GM18870 (cell line): Measurements from ENCODE around the gene AUTS2.

Source experiments
- ATAC-seq: cut with Tn5 transposase; IDR thresholded peaks from one replicate; pipeline ENCODE4 v1.9.1; 2021; ENCODE audit warnings: moderate library complexity; ENCODE audit not compliant: unreplicated experiment

Gene AUTS2

GRCh38 chr7:70684173-70684572 lies 1085.9 kb downstream of the AUTS2 start:
- no peak for ATAC-seq

GRCh38 chr7:70693321-70693685 lies 1095.0 kb downstream of the AUTS2 start:
- ATAC-seq = no peak

- no peak for ATAC-seq
These were observed 1095.6 kb downstream of the AUTS2 start for GRCh38 chr7:70693686-70694433.

DNA sequence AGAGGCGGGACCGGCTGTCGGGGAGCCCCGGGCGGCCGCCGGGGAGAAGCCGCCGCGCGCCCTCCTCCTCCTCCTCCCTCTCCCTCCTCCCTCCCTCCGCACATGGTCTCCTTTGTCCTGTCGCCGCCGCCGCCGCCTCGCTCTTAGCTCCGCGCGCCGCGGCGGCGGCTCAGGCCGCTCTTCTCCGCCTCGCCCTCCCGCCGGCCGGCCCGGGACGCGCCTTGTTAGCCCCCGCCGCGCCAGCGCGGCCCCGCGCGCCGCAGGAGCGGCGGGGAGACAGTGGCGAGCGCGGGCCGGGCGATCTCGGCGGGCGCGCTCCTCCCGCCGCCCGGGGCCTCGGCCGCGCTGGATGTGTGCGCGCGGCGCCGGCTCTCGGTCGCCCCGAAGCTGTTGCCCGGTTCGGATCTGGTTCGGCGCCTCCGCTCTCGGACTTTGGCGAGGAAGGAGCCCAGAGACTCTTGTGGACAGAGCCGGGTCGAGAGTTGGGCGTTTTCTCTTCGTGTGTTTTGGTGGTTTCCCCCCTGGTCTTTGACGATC lies 1096.2 kb downstream of the AUTS2 start:
- no peak for ATAC-seq

GRCh38 chr7:70694971-70695794 lies 1096.9 kb downstream of the AUTS2 start:
- ATAC-seq = no peak

GRCh38 chr7:70695795-70696083 lies 1097.5 kb downstream of the AUTS2 start:
- ATAC-seq = no peak

- no peak for ATAC-seq
These were observed 1098.0 kb downstream of the AUTS2 start for GRCh38 chr7:70696201-70696754.

GRCh38 chr7:70698219-70698832 lies 1100.1 kb downstream of the AUTS2 start:
- no peak for ATAC-seq

DNA sequence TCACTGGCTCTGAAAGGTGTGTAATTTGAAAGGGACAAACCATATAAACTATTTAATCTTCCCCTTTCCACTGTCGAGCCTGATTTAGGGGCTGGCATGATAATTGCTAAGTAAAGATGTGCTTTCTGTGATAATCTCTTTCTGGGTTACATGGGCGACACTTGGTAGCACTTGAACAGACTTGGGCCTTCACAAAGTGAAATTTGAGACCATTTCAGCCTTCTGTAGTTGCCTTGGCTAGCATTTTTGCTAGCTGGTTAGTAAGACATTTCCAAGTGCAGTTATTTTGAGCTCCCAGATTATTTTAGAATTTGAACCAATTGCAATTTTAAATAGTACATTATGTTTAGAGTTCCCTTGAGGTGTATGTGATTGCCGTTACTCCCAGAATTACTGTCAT lies 1101.0 kb downstream of the AUTS2 start:
- ATAC-seq = no peak

DNA sequence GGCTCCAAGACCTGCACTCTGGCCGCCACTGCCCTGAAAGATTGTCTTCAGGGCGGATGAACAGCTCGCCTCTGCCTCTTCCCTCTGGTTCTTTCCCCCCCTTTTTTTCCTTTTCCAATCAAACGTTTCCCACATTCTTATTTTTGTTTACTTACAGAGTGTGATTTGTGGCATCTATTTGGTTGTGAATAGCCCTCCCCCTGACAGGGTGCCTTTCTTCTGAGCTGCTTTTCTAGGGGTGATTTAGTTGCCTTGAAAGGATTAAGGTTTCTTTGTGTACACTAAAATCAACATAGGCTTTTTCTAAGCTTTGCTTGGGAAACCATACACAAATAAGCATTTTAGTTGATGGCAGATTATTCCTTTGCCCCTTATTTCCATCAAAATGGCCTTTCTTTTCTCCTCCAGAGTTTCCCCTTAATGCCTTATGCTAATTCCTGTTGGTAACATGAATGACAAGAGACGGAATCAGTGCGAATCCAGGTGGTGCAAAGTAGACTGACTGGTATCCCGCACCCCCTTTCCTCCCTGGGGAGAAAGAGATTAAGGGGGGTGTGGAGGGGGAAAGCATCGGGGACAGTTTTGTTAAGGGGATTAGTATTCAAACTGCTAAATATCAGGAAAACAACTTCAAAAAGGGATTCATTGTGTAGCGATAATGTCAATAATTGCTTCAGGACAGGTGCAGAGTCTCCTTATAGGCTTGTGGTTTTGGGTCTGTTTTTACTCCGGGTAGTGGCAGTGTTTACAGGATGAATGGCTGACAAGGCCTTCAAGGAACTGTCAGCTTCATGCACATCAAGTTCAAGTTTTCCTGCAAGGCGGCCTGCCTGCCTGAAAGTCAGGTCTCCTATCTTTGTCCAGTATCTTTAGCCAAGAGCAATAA lies 1102.0 kb downstream of the AUTS2 start:
- ATAC-seq = no peak

DNA sequence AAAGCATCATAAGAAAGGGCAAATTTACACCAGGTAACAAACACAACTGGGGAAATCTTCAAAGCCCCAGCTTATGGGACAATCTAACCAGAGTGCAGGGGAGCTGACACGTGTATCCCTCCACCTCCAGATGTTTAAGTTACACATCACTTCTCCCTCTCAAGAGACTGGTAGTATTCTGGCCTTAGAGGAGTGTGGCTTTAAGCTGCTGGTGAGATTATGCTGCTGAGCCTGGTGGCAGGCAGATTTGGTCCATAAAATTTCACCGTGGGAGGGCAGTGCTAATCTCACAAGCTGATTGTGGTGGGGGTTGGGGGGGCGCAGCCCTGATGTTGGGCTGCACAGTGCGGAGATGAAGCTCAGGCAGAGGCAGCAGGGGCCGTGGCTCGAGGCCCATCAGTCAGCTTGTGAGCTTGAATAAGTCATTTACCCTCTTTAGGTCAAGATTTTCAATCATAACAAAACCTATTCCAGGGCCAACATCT lies 1102.7 kb downstream of the AUTS2 start:
- ATAC-seq = no peak

GRCh38 chr7:70701477-70701876 lies 1103.2 kb downstream of the AUTS2 start:
- no peak for ATAC-seq

DNA sequence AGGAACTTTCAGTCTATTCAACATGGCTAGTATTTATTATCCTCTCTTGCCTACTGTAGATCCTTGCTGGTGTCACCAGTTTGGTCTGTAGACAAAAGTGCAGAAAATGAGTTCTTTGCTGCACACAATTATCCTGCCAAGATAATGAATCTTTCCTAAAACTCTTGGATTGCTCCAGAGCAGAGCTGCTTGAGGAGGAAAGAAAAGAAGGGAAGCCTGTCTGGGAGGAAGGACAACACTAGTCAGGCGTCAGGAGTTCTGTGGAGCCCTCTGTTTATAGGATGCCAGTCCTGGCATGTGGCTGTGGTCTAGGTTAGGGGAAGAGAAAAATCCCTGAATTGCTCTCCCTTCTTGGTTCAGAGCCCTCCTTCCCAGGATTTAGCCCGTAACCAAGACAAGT lies 1103.7 kb downstream of the AUTS2 start:
- no peak for ATAC-seq

GRCh38 chr7:70703785-70704184 lies 1105.5 kb downstream of the AUTS2 start:
- no peak for ATAC-seq

GRCh38 chr7:70704831-70705346 lies 1106.6 kb downstream of the AUTS2 start:
- no peak for ATAC-seq

GRCh38 chr7:70706204-70706603 lies 1107.9 kb downstream of the AUTS2 start:
- no peak for ATAC-seq

DNA sequence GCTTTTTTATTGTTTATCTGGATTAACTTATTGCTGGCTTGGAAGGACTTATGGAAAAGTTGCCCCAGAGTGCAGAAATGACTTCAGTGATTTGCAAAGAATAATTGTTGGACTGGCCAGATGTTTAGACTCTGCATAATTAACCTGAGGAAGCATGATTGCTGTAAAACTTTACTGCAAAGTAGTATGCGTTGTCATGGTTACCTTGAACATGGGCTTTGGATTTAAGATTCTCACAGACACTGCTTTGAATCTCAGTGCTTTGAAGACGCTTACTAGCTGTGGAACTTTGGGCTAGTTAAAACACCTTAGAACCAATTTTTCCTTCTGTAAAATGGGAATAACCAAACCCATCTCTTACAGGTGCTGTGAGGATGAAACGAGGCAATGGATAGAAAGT lies 1108.4 kb downstream of the AUTS2 start:
- ATAC-seq = no peak

DNA sequence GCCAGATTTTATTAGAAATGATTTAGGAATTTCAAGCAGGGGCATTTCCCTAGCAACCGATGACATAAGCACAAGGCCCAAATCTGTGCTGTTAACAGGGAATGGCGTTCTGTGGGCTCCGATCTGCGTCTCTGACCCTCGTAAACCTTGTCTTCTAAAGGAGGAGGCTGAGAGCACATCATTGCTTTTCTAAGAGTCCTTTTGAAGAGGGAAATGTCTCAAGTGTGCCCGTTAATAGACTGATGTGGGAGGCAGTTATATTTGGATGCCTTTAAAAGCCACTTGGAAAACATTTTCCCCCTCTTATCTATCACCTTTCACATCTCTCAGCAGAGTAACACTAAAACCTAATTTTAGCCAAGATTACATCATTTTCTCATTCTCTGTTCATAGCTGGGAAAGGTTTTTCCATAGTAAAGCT lies 1109.6 kb downstream of the AUTS2 start:
- ATAC-seq = no peak

DNA sequence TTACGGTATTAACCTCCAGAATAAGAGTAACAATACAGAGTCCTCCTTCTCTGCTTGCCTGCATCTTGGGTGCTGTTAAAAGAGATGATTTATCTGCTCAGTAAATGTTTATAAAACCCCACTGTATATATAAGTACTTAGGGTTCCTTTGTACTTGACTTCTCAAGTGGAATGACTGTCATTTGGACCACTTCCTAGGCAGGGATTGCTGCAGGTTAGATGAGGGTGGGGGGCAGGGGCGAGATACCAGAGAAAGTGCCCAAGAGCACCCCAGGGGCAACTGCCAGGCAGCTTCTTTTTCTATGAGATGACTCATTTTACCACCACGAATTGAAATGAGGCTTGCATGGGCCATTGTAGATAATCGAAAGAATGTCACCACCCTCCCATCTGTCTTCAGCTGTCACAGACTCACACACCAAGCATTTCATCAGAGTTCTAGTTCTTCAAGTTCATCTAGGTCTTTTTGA lies 1111.8 kb downstream of the AUTS2 start:
- no peak for ATAC-seq

- no peak for ATAC-seq
These were observed 1112.4 kb downstream of the AUTS2 start for GRCh38 chr7:70710651-70711050.
